GM23248 (cell line): ENCODE results near the gene KIF12. TPM values are rescaled to one million over a fixed set of nuclear protein-coding genes. Genes with fewer than 3 reads are reported as not detected.

Source experiments
- DNase-seq: peaks from one replicate; pipeline ENCODE4 v3.0.0-alpha.2; 2015
- H2AFZ ChIP-seq: fragments of 200-600 bp; sonication (generic); 2 replicates; pipeline ENCODE4 v1.6.1; 2016; ENCODE audit warnings: antibody characterized with exemption
- H3F3A ChIP-seq: fragments of 200-600 bp; sonication (generic); 2 replicates; pipeline ENCODE4 v1.6.1; 2016; ENCODE audit warnings: mild to moderate bottlenecking, antibody characterized with exemption, mixed run types; ENCODE audit not compliant: insufficient read depth
- H3K27ac ChIP-seq: fragments of 200-600 bp; sonication (generic); 2 replicates; pipeline ENCODE4 v1.5.1; 2016; ENCODE audit warnings: mild to moderate bottlenecking
- H3K27me3 ChIP-seq: fragments of 200-600 bp; sonication (generic); replicated peaks from 2 replicates; pipeline ENCODE4 v1.6.1; 2016; ENCODE audit warnings: mild to moderate bottlenecking; ENCODE audit not compliant: insufficient read depth
- H3K36me3 ChIP-seq: fragments of 200-600 bp; sonication (generic); 2 replicates; pipeline ENCODE4 v1.6.1; 2016; ENCODE audit warnings: low read depth, mild to moderate bottlenecking
- H3K4me1 ChIP-seq: fragments of 200-600 bp; sonication (generic); 2 replicates; pipeline ENCODE4 v1.6.1; 2016; ENCODE audit warnings: mild to moderate bottlenecking; ENCODE audit not compliant: insufficient read depth
- H3K4me2 ChIP-seq: fragments of 200-600 bp; sonication (generic); one replicate; pipeline ENCODE4 v1.6.1; 2016; ENCODE audit warnings: mild to moderate bottlenecking; ENCODE audit not compliant: unreplicated experiment
- H3K4me3 ChIP-seq: fragments of 200-600 bp; sonication (generic); 2 replicates; pipeline ENCODE4 v1.5.1; 2016; ENCODE audit warnings: mild to moderate bottlenecking
- H3K79me2 ChIP-seq: fragments of 200-600 bp; sonication (generic); 2 replicates; pipeline ENCODE4 v1.6.1; 2016; ENCODE audit warnings: mild to moderate bottlenecking; ENCODE audit not compliant: insufficient read depth
- H3K9ac ChIP-seq: fragments of 200-600 bp; sonication (generic); 2 replicates; pipeline ENCODE4 v1.6.1; 2016; ENCODE audit warnings: mild to moderate bottlenecking
- H3K9me2 ChIP-seq: fragments of 200-600 bp; sonication (generic); 2 replicates; pipeline ENCODE4 v1.6.1; 2016; ENCODE audit warnings: mixed run types, mild to moderate bottlenecking, moderate library complexity; ENCODE audit not compliant: insufficient read depth
- H3K9me3 ChIP-seq: fragments of 200-600 bp; sonication (generic); one replicate; pipeline ENCODE4 v1.6.1; 2017; ENCODE audit warnings: low read depth
- H4K20me1 ChIP-seq: fragments of 200-600 bp; sonication (generic); 2 replicates; pipeline ENCODE4 v1.6.0; 2016; ENCODE audit not compliant: insufficient read depth
- EZH2 ChIP-seq: fragments of 200-600 bp; sonication (generic); IDR thresholded peaks from 2 replicates; pipeline ENCODE4 v1.6.1; 2018; ENCODE audit warnings: antibody characterized with exemption, mild to moderate bottlenecking; ENCODE audit not compliant: insufficient read depth, poor library complexity, severe bottlenecking
- EZH2phosphoT487 ChIP-seq: fragments of 200-600 bp; sonication (generic); IDR thresholded peaks from 2 replicates; pipeline ENCODE4 v1.6.1; 2018; ENCODE audit warnings: antibody characterized with exemption, moderate library complexity, mild to moderate bottlenecking, low read depth; ENCODE audit not compliant: insufficient read depth
- WGBS, 2 experiments: methylation state at CpG; one replicate each; pipeline ENCODE4 v1.1.6; 2015 to 2017; ENCODE audit warnings: low lambda C conversion rate in 2 of 2, low coverage in 1 of 2; ENCODE audit errors: missing lambda C conversion rate in 2 of 2; 5-methylcytosine and 5-hydroxymethylcytosine counted together
- in situ Hi-C: fragments of 300-500 bp; cut with MboI; formaldehyde crosslinking; loops from 2 replicates; pipeline ENCODE4 v1.15.0; 2020
- polyA plus RNA-seq: library from polyadenylated mRNA; unstranded; fragments of >200 nt; fragmentation: Nextera tagmentation; extraction: Ambion mirVana; gene quantifications from 2 replicates; pipeline ENCODE4 v1.2.1, GENCODE V29; 2016
- total RNA-seq: library from RNA; depleted of rRNA; stranded (reverse); fragments of >200 nt; shearing (Covaris generic); gene quantifications from 2 replicates; pipeline ENCODE4 v1.2.3, GENCODE V29; 2014

Gene KIF12
- total and polyA plus RNA-seq, 2 experiments from 2014 or later: not detected

DNA sequence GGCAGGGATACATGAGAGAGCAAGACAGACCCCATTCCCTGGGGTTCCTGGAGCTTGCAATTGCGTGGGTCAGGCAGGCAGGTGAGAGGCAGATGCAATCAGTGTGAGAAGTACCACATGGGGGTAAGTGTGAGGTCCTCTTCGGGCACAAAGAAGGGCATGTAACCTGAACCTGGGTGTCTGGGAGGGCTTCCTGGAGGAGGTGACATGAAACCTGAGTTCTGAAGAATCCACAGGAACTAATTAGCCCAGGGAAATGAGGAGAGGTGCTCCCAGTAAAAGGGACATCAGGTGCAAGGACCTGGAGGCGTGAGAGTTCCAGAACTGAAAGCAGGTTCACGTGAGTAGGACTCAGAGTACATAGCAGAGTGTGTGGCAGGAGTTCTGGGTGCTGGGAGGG lies 23.5 kb downstream of the KIF12 start:
- no peaks in the 10 kb centered on the region for H3F3A ChIP-seq
- peaks cover 27% of the 10 kb centered on the region for H3K27me3 ChIP-seq
- H3K36me3 ChIP-seq: no peaks in the 10 kb centered on the region
- in situ Hi-C loops: no loop called here
- no peak overlapping the region for H3K4me2 ChIP-seq
- no peak for DNase-seq
- no peaks in the 10 kb centered on the region for H4K20me1 ChIP-seq
- H3K9me2 ChIP-seq: no peaks in the 10 kb centered on the region
- WGBS, 2 experiments: 47 to 55% methylated on average over 4 of the region's 4 CpGs
- no peak for TF ChIP-seq EZH2
- TF ChIP-seq EZH2phosphoT487: no peak
- no peak overlapping the region for H3K4me3 ChIP-seq
- no peaks in the 10 kb centered on the region for H3K79me2 ChIP-seq
- H2AFZ ChIP-seq: no peak overlapping the region
- H3K27ac ChIP-seq: no peak overlapping the region
- no peaks in the 10 kb centered on the region for H3K4me1 ChIP-seq
- H3K9me3 ChIP-seq: no peaks in the 10 kb centered on the region
- no peak overlapping the region for H3K9ac ChIP-seq

DNA sequence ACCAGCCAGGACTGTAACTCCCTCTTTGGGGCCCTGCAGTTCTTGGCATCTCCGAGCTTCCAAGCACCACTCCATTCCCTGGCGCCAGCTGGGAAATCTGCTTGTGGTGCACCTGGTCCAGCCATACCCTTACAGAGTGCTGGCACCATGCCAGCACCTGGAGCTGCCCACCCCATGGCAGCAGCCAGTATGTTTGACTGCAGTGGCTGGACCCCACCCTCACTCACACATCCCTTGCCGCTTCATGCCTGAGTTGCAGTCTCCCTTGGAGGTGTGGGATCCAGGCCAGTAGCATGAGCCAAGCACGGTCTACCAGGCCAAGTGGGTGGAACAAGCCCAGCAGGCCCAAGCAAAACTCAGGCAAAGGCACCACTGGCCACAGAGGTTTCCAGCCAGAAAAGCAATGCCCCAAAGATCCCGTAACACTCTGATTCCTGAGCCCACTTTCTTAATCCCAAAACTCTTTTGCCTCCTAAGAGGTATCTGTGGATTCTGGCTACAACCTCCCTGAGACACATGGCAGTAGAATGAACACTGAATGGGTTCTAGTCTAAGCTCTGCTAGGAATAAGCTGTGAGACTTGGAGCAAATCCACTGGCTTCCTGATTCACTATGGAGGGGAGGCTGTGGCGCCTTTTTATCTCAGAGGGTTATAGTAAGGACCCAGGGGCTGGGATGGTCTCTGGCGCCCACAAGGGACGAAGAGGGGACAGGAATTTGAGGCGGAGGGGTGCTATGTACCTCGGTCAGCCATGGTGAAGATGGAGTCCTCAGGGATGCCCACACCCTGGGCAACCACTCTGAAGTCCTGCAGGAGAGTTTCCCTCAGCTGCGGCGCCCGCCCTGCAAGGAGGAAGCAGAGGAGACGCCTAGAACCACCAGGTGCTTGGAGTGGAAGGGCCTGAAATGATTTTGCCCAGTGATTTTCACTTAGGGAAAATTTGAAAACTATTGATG lies 26.6 kb downstream of the KIF12 start:
- Histone ChIP-seq H3K9me3 (no peaks in the 10 kb centered on the region), H3K4me1 (no peaks in the 10 kb centered on the region), H4K20me1 (no peaks in the 10 kb centered on the region), H3K4me3 (no peak overlapping the region), H3F3A (no peaks in the 10 kb centered on the region), H3K9ac (no peak overlapping the region), H3K79me2 (no peaks in the 10 kb centered on the region), H3K4me2 (no peak overlapping the region), H2AFZ (no peak overlapping the region), H3K27me3 (peaks cover 18% of the 10 kb centered on the region), H3K27ac (no peak overlapping the region), H3K36me3 (no peaks in the 10 kb centered on the region), H3K9me2 (no peaks in the 10 kb centered on the region)
- TF ChIP-seq EZH2phosphoT487: no peak
- TF ChIP-seq EZH2: no peak
- WGBS, 2 experiments: 58 to 60% methylated on average over 14 of the region's 14 CpGs
- DNase-seq: peak; percentile 56
- in situ Hi-C loops: no loop called here

DNA sequence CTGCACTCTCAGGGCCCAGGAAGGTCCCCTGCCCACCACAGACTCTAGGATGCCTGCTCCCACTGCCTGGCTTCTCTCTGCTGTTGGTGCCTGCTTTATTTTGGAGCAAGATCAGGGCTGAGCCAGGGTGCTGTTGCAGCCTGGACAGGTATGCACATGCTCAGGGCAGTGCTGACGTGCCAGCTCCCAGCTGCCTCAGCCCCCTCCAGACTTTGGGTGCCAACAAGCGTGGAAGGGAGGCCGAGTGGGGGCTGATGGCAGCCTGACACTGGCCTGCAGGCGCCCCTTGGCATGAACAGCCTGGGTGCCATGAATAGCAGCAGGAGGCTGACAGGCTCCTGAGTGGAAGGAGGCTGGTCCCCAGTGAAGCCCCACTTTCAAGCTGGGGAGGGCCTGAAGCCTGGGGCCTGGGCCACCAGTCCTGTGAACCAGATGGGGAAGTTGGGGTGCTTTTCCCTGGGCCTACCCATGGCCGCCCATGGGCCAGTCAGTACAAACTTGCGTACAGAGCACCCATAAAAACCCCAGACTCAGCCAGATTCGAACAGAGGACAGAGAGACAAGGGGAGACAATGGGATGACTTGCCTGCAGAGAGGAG lies 27.8 kb downstream of the KIF12 start:
- Histone ChIP-seq H3K9ac (no peak overlapping the region), H3K36me3 (no peaks in the 10 kb centered on the region), H4K20me1 (no peaks in the 10 kb centered on the region), H3K27me3 (peaks cover 15% of the 10 kb centered on the region), H3K4me2 (no peak overlapping the region), H3K4me1 (no peaks in the 10 kb centered on the region), H2AFZ (no peak overlapping the region), H3K4me3 (no peak overlapping the region), H3K79me2 (no peaks in the 10 kb centered on the region), H3K9me3 (no peaks in the 10 kb centered on the region), H3K9me2 (no peaks in the 10 kb centered on the region), H3K27ac (no peak overlapping the region), H3F3A (no peaks in the 10 kb centered on the region)
- TF ChIP-seq EZH2phosphoT487 (no peak), EZH2 (no peak)
- 55 to 65% methylated on average over 7 of the region's 7 CpGs for WGBS, 2 experiments
- in situ Hi-C loops: no loop called here
- DNase-seq: no peak

DNA sequence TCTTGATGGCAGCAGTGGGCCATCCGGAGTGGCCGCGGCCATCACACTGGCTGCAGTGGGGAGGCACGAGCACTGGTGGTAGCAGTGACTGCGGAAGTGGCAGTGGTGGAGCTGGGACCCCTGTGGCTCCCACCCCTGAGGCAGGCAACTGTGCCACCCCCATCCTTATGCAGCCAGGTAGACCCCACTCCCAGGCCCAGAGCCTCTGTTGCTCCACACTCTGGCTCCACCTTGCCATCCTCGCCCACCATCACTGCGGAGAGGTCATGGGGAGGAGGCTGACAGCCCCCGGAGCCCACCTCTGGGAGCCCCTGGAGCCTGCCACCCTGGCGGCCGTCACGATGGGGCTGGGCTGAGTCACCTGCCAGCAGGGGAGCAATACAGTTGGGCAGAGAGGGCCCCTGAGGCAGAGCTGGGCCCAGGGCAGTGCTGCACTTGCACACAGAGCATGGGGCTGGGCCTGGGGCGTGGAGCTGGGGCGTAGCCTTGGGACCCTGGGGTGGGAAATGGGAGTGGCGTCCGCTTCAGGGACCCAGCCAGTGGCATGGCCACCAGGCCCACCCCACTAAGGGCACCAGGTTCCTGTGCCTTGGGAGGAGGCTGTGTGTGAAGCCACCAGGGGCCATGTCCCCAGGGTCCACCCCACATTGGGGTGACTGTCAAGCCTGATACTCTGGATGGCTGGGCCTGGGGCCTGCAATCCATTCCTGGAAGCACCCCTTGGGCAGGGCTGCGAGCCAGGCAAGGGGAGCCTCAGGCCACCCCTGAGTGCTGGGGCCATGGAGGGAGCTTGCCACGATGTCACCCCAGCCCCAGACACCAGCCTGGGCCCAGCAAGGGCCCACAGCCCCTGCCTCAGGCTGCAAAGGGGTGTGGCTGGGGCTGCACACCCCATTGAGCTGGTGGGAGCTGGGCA lies 28.6 kb downstream of the KIF12 start:
- H3K9ac ChIP-seq: no peak overlapping the region
- H3K4me2 ChIP-seq: no peak overlapping the region
- no peaks in the 10 kb centered on the region for H3K9me3 ChIP-seq
- H2AFZ ChIP-seq: no peak overlapping the region
- in situ Hi-C loops: no loop called here
- no peaks in the 10 kb centered on the region for H3K79me2 ChIP-seq
- peaks cover 13% of the 10 kb centered on the region for H3K27me3 ChIP-seq
- TF ChIP-seq EZH2 (no peak), EZH2phosphoT487 (no peak)
- H3K9me2 ChIP-seq: no peaks in the 10 kb centered on the region
- 79 to 80% methylated on average over 15 to 17 of the region's 17 CpGs for WGBS, 2 experiments
- no peaks in the 10 kb centered on the region for H4K20me1 ChIP-seq
- H3K4me1 ChIP-seq: no peaks in the 10 kb centered on the region
- H3K4me3 ChIP-seq: no peak overlapping the region
- no peaks in the 10 kb centered on the region for H3K36me3 ChIP-seq
- H3K27ac ChIP-seq: no peak overlapping the region
- no peaks in the 10 kb centered on the region for H3F3A ChIP-seq
- DNase-seq: no peak
